Stimulated activated CD8-positive, alpha-beta memory T cell treated with anti-CD3 and anti-CD28 coated beads, Interleukin-4, amount 100 ng/mL, for 24 hours (primary cell): Measurements from ENCODE around the gene SLC41A1.
"Not testable (repeated sequence)": the region's sequence is repeated elsewhere in the genome, so short reads cannot be mapped to it uniquely, and the experiment has no call there.

Experiments
- DNase-seq: peaks from one replicate; pipeline ENCODE4 v3.0.0-alpha.2; 2020; ENCODE audit warnings: low read depth

SLC41A1 gene

GRCh38 chr1:205812878-205813754 lies at the start of gene SLC41A1:
Gene SLC41A1, minus strand, starts transcription at chr1:205813198. Its CDS starts 2,757 bp downstream, at chr1:205810441.
- peak; percentile 81 for DNase-seq

GRCh38 chr1:205861540-205861939 lies 48.5 kb upstream of the SLC41A1 start:
- no peak for DNase-seq

- DNase-seq, result no peak
Observed at GRCh38 chr1:205858141-205858961, 45.4 kb upstream of the SLC41A1 start.

- DNase-seq, result not testable (repeated sequence)
Observed at GRCh38 chr1:205857501-205857900, 44.5 kb upstream of the SLC41A1 start.

- no peak for DNase-seq
Observed at GRCh38 chr1:205856433-205856832, 43.4 kb upstream of the SLC41A1 start.

GRCh38 chr1:205852969-205853368 lies 40.0 kb upstream of the SLC41A1 start:
- no peak for DNase-seq

- no peak for DNase-seq
Observed at GRCh38 chr1:205851993-205852392, 39.0 kb upstream of the SLC41A1 start.

- peak; percentile 72 for DNase-seq
Observed at GRCh38 chr1:205849619-205850355, 36.8 kb upstream of the SLC41A1 start, which contains the start of gene PM20D1. Gene PM20D1, minus strand, starts transcription at chr1:205850132. Its CDS starts 60 bp downstream, at chr1:205850072.

GRCh38 chr1:205843036-205843859 lies 30.2 kb upstream of the SLC41A1 start:
- DNase-seq, result no peak

GRCh38 chr1:205842229-205842628 lies 29.2 kb upstream of the SLC41A1 start:
- DNase-seq, result no peak

- DNase-seq, result no peak
Observed at GRCh38 chr1:205840146-205840923, 27.3 kb upstream of the SLC41A1 start.

GRCh38 chr1:205837382-205837970 lies 24.5 kb upstream of the SLC41A1 start:
- no peak for DNase-seq

GRCh38 chr1:205834751-205835150 lies 21.8 kb upstream of the SLC41A1 start:
- DNase-seq, result no peak

- DNase-seq, result no peak
Observed at GRCh38 chr1:205832326-205832751, 19.3 kb upstream of the SLC41A1 start.

- DNase-seq, result no peak
Observed at GRCh38 chr1:205827623-205828022, 14.6 kb upstream of the SLC41A1 start.

- DNase-seq, result no peak
Observed at GRCh38 chr1:205826995-205827394, 14.0 kb upstream of the SLC41A1 start.

GRCh38 chr1:205826016-205826806 lies 13.2 kb upstream of the SLC41A1 start:
- no peak for DNase-seq

- no peak for DNase-seq
Observed at GRCh38 chr1:205824180-205824579, 11.2 kb upstream of the SLC41A1 start.

GRCh38 chr1:205823260-205823659 lies 10.3 kb upstream of the SLC41A1 start:
- DNase-seq, result not testable (repeated sequence)
